GM23338 (cell line): Measurements from ENCODE around the gene FUNDC2. TPM values are rescaled to one million over a fixed set of nuclear protein-coding genes. Genes with fewer than 3 reads are reported as not detected.

Experiments
- ATAC-seq: fragments of 200-7000 bp; cut with Tn5 transposase; 3 replicates; pipeline ENCODE4 v1.9.1; 2020
- DNase-seq: peaks from one replicate; pipeline ENCODE4 v3.0.0-alpha.2; 2015; ENCODE audit warnings: low spot score
- H2AFZ ChIP-seq: fragments of 200-600 bp; sonication (generic); 2 replicates; pipeline ENCODE4 v1.8.0; 2016; ENCODE audit warnings: antibody characterized with exemption, mild to moderate bottlenecking, moderate library complexity
- H3F3A ChIP-seq: fragments of 200-600 bp; sonication (generic); replicated peaks from 2 replicates; pipeline ENCODE4 v1.8.0; 2017; ENCODE audit warnings: antibody characterized with exemption, mixed run types, low read depth
- H3K27ac ChIP-seq: fragments of 200-600 bp; sonication (generic); 2 replicates; pipeline ENCODE4 v1.6.1; 2016; ENCODE audit warnings: low read depth
- H3K27me3 ChIP-seq: fragments of 200-600 bp; sonication (generic); 2 replicates; pipeline ENCODE4 v1.8.0; 2016; ENCODE audit warnings: mild to moderate bottlenecking, mixed run types, moderate library complexity; ENCODE audit not compliant: insufficient read depth
- H3K36me3 ChIP-seq: fragments of 200-600 bp; sonication (generic); 2 replicates; pipeline ENCODE4 v1.8.0; 2016; ENCODE audit warnings: mild to moderate bottlenecking; ENCODE audit not compliant: insufficient read depth
- H3K4me1 ChIP-seq: fragments of 200-600 bp; sonication (generic); 2 replicates; pipeline ENCODE4 v1.8.0; 2016; ENCODE audit warnings: mild to moderate bottlenecking, moderate library complexity; ENCODE audit not compliant: insufficient read depth
- H3K4me2 ChIP-seq: fragments of 200-600 bp; sonication (generic); 2 replicates; pipeline ENCODE4 v1.7.1; 2017; ENCODE audit warnings: mixed run types
- H3K4me3 ChIP-seq: fragments of 200-600 bp; sonication (generic); 2 replicates; pipeline ENCODE4 v1.6.1; 2016; ENCODE audit warnings: mixed run types
- H3K79me2 ChIP-seq: fragments of 200-600 bp; sonication (generic); replicated peaks from 2 replicates; pipeline ENCODE4 v1.8.0; 2017; ENCODE audit warnings: mild to moderate bottlenecking; ENCODE audit not compliant: insufficient read depth
- H3K9me2 ChIP-seq: fragments of 200-600 bp; sonication (generic); 2 replicates; pipeline ENCODE4 v1.8.0; 2017; ENCODE audit not compliant: insufficient read depth
- H4K20me1 ChIP-seq: fragments of 200-600 bp; sonication (generic); replicated peaks from 2 replicates; pipeline ENCODE4 v1.8.0; 2017; ENCODE audit warnings: mild to moderate bottlenecking; ENCODE audit not compliant: insufficient read depth
- H3K27ac Mint-ChIP-seq: 2 replicates; pipeline ENCODE4 v1.8.0; 2020; ENCODE audit warnings: inconsistent platforms, mild to moderate bottlenecking, moderate library complexity, mixed read lengths
- H3K27me3 Mint-ChIP-seq: 3 replicates; pipeline ENCODE4 v1.8.0; 2022; ENCODE audit warnings: low read depth, mild to moderate bottlenecking, moderate library complexity, mixed read lengths, inconsistent platforms; ENCODE audit not compliant: insufficient read depth, poor library complexity
- H3K36me3 Mint-ChIP-seq: 3 replicates; pipeline ENCODE4 v1.8.0; 2021; ENCODE audit warnings: low read depth, mild to moderate bottlenecking, inconsistent platforms, moderate library complexity, mixed read lengths
- H3K4me1 Mint-ChIP-seq: 3 replicates; pipeline ENCODE4 v1.8.0; 2020; ENCODE audit warnings: mild to moderate bottlenecking, inconsistent platforms, mixed read lengths
- H3K4me3 Mint-ChIP-seq: 3 replicates; pipeline ENCODE4 v1.8.0; 2021; ENCODE audit warnings: moderate library complexity, mild to moderate bottlenecking, inconsistent platforms, mixed read lengths
- H3K9me3 Mint-ChIP-seq: 3 replicates; pipeline ENCODE4 v1.8.0; 2020; ENCODE audit warnings: moderate library complexity, mild to moderate bottlenecking, inconsistent platforms, mixed read lengths
- EZH2 ChIP-seq: fragments of 200-600 bp; sonication (generic); IDR thresholded peaks from one replicate; pipeline ENCODE4 v1.8.0; 2017; ENCODE audit warnings: antibody characterized with exemption, mild to moderate bottlenecking, low read depth; ENCODE audit not compliant: unreplicated experiment
- EZH2phosphoT487 ChIP-seq: fragments of 200-600 bp; sonication (generic); IDR thresholded peaks from one replicate; pipeline ENCODE4 v1.8.1; 2018; ENCODE audit warnings: antibody characterized with exemption; ENCODE audit not compliant: unreplicated experiment
- NANOG ChIP-seq: IDR thresholded peaks from 2 replicates; pipeline ENCODE4 v1.6.1; 2016; ENCODE audit warnings: antibody characterized with exemption, borderline replicate concordance
- POLR2AphosphoS5 ChIP-seq: IDR thresholded peaks from 2 replicates; pipeline ENCODE4 v1.6.1; 2016; ENCODE audit warnings: antibody characterized with exemption, low read depth
- STAT1 ChIP-seq: IDR thresholded peaks from one replicate; pipeline ENCODE4 v1.6.1; 2016; ENCODE audit warnings: antibody characterized with exemption; ENCODE audit not compliant: unreplicated experiment
- ZNF114 ChIP-seq: fragments of 250-450 bp; sonication (Bioruptor Pico); IDR thresholded peaks from 2 replicates; pipeline ENCODE4 v1.5.0; 2020; ENCODE audit warnings: mild to moderate bottlenecking, moderate library complexity
- polyA plus RNA-seq: library from polyadenylated mRNA; unstranded; fragments of >200 nt; fragmentation: Nextera tagmentation; extraction: Ambion mirVana; gene quantifications from 2 replicates; pipeline ENCODE4 v1.2.1, GENCODE V29; 2016
- total RNA-seq: library from RNA; depleted of rRNA; stranded (reverse); fragments of >200 nt; shearing (Covaris generic); gene quantifications from 2 replicates; pipeline ENCODE4 v1.2.3, GENCODE V29; 2014
- TF ChIP-seq, protein P1 (sequence below): IDR thresholded peaks from one replicate; pipeline ENCODE4 v1.6.1; 2018; ENCODE audit warnings: antibody characterized with exemption; ENCODE audit not compliant: unreplicated experiment
- TF ChIP-seq, protein P2 (sequence below), 2 experiments: fragments of 200-600 bp in 1 of 2; sonication (generic) in 1 of 2; conservative IDR thresholded peaks; 2 replicates each; pipeline versions ENCODE4 v1.5.1 to v1.6.1; 2016 to 2017; ENCODE audit warnings: antibody characterized with exemption in 2 of 2, low read depth in 2 of 2, mild to moderate bottlenecking in 2 of 2, moderate library complexity in 1 of 2

Gene FUNDC2
- total and polyA plus RNA-seq, 2 experiments from 2014 or later, result 28.6 to 58.5 TPM

DNA sequence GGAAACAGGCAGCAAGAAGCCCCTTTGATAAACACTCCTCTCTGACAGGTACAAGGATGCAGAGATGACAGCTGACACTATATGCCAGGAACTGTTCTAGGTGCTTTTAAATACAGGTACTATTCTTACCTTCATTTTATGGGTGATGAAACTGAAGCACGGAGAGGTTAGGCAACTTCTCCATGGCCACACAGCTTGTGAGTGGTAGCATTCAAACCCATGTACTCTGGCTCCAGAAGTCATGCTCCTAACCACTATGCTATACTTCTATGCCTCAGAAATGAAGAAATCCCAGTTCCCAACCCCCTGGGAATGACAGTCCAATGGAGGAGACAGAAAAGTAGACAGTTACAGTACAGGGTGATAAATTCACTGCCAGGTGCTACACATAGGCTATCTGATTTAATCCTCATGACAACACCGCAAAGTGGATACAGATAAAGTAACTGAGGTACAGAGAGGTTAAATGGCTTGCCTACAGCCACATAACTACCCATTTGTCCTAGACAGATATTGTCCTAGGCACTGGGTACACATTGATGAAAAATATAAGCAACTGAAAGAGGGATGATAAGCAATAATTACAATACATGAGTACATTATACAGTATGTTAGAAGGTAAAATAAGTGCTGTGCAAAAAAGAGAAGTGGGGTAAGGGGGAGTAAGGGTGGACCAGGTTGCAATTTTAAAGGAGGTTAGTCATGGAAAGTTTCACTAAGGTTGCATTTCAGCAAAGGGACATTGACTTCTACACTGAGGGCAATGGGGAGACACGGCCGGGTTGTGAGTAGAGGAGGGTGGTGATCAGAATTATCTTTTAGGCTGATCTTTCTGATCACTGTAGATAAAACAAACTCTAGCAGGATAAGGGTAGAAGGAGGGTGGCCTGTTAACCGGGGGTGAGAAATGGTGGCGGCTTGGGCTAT lies 2.5 kb upstream of the FUNDC2 start:
- Histone ChIP-seq H3K4me3 (no peak overlapping the region), H3K36me3 (no peaks in the 10 kb centered on the region), H3K79me2 (peaks cover 20% of the 10 kb centered on the region), H3K4me2 (no peak overlapping the region), H3K4me1 (0 out of 2 replicates have a peak, but pooled peaks cover 4% of the 10 kb centered on the region), H2AFZ (no peak overlapping the region), H3K27me3 (no peaks in the 10 kb centered on the region), H4K20me1 (no peaks in the 10 kb centered on the region), H3K27ac (no peak overlapping the region), H3F3A (no peaks in the 10 kb centered on the region), H3K9me2 (no peaks in the 10 kb centered on the region)
- ATAC-seq (no peak), DNase-seq (no peak)
- TF ChIP-seq, protein P1, sequence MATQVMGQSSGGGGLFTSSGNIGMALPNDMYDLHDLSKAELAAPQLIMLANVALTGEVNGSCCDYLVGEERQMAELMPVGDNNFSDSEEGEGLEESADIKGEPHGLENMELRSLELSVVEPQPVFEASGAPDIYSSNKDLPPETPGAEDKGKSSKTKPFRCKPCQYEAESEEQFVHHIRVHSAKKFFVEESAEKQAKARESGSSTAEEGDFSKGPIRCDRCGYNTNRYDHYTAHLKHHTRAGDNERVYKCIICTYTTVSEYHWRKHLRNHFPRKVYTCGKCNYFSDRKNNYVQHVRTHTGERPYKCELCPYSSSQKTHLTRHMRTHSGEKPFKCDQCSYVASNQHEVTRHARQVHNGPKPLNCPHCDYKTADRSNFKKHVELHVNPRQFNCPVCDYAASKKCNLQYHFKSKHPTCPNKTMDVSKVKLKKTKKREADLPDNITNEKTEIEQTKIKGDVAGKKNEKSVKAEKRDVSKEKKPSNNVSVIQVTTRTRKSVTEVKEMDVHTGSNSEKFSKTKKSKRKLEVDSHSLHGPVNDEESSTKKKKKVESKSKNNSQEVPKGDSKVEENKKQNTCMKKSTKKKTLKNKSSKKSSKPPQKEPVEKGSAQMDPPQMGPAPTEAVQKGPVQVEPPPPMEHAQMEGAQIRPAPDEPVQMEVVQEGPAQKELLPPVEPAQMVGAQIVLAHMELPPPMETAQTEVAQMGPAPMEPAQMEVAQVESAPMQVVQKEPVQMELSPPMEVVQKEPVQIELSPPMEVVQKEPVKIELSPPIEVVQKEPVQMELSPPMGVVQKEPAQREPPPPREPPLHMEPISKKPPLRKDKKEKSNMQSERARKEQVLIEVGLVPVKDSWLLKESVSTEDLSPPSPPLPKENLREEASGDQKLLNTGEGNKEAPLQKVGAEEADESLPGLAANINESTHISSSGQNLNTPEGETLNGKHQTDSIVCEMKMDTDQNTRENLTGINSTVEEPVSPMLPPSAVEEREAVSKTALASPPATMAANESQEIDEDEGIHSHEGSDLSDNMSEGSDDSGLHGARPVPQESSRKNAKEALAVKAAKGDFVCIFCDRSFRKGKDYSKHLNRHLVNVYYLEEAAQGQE, result no peak
- TF ChIP-seq EZH2phosphoT487, result no peak
- no peak overlapping the region for H3K27ac Mint-ChIP-seq
- H3K4me1 Mint-ChIP-seq, result peaks cover 14% of the 10 kb centered on the region; the same call in 2 of the 3 replicates
- no peaks in the 10 kb centered on the region for H3K36me3 Mint-ChIP-seq
- H3K4me3 Mint-ChIP-seq, result no peak overlapping the region
- no peaks in the 10 kb centered on the region; the same call in 2 of the 3 replicates for H3K9me3 Mint-ChIP-seq
- peaks cover 5% of the 10 kb centered on the region for H3K27me3 Mint-ChIP-seq

DNA sequence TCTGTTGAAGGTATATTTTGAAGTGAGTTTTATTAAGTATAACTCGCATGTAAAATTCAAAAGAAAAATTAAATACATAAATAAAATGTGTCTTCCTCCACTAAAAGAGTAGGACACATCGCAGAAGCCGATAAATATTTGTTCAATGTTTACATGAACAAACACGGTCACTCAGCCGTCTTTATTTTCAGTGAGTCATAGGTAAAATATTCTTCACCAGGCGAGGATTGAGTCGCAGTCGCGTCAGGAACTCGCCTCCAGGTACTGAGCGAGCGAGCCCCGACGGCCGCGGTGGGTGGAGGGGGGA lies 271 bp upstream of the FUNDC2 start:
- DNase-seq, result no peak
- Histone ChIP-seq H3F3A (no peaks in the 10 kb centered on the region), H3K4me2 (peak overlapping the region; percentile 66), H3K4me1 (0 out of 2 replicates have a peak, but pooled peaks cover 4% of the 10 kb centered on the region), H2AFZ (no peak overlapping the region), H3K4me3 (peak overlapping the region; percentile 84), H3K27ac (peak overlapping the region; percentile 60; the same call in 1 of the 2 replicates), H4K20me1 (no peaks in the 10 kb centered on the region), H3K79me2 (peaks cover 39% of the 10 kb centered on the region), H3K27me3 (no peaks in the 10 kb centered on the region), H3K9me2 (no peaks in the 10 kb centered on the region), H3K36me3 (no peaks in the 10 kb centered on the region)
- peaks cover 7% of the 10 kb centered on the region for H3K27me3 Mint-ChIP-seq
- no peak for ATAC-seq
- peak overlapping the region; percentile 93 for H3K27ac Mint-ChIP-seq
- peaks cover 14% of the 10 kb centered on the region; the same call in 2 of the 3 replicates for H3K4me1 Mint-ChIP-seq
- H3K36me3 Mint-ChIP-seq, result no peaks in the 10 kb centered on the region
- no peaks in the 10 kb centered on the region; the same call in 2 of the 3 replicates for H3K9me3 Mint-ChIP-seq
- H3K4me3 Mint-ChIP-seq, result peak overlapping the region; percentile 80
- TF ChIP-seq EZH2 (no peak), STAT1 (no peak), EZH2phosphoT487 (no peak), NANOG (no peak), POLR2AphosphoS5 (no peak), ZNF114 (CRISPR knock-in tag) (no peak)
- TF ChIP-seq, protein P2, sequence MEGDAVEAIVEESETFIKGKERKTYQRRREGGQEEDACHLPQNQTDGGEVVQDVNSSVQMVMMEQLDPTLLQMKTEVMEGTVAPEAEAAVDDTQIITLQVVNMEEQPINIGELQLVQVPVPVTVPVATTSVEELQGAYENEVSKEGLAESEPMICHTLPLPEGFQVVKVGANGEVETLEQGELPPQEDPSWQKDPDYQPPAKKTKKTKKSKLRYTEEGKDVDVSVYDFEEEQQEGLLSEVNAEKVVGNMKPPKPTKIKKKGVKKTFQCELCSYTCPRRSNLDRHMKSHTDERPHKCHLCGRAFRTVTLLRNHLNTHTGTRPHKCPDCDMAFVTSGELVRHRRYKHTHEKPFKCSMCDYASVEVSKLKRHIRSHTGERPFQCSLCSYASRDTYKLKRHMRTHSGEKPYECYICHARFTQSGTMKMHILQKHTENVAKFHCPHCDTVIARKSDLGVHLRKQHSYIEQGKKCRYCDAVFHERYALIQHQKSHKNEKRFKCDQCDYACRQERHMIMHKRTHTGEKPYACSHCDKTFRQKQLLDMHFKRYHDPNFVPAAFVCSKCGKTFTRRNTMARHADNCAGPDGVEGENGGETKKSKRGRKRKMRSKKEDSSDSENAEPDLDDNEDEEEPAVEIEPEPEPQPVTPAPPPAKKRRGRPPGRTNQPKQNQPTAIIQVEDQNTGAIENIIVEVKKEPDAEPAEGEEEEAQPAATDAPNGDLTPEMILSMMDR (conservative IDR thresholded peaks at IDR 0.05; ENCODE audit: low read depth in 2 of 2), result no peak
- TF ChIP-seq, protein P1, result no peak
